Trophoblast cell (in vitro differentiated cells and primary cell): ENCODE measurements around the gene UGT1A7.

Experiments used
- DNase-seq, 2 donors: peaks; one replicate each; pipeline ENCODE4 v3.0.0-alpha.2; 2016
- H2AFZ ChIP-seq: 2 replicates; pipeline ENCODE4 v1.6.1; 2013; ENCODE audit warnings: low read length, moderate library complexity, mild to moderate bottlenecking; ENCODE audit not compliant: insufficient read depth, poor library complexity
- H2AK5ac ChIP-seq: 2 replicates; pipeline ENCODE4 v1.6.1; 2013; ENCODE audit warnings: mild to moderate bottlenecking, low read length
- H2BK120ac ChIP-seq: 2 replicates; pipeline ENCODE4 v1.6.1; 2013; ENCODE audit warnings: low read length, mild to moderate bottlenecking, moderate library complexity; ENCODE audit not compliant: insufficient read depth, poor library complexity
- H2BK12ac ChIP-seq: 2 replicates; pipeline ENCODE4 v1.6.1; 2013; ENCODE audit warnings: mild to moderate bottlenecking, low read length, moderate library complexity
- H2BK5ac ChIP-seq: 2 replicates; pipeline ENCODE4 v1.6.1; 2013; ENCODE audit warnings: low read length, low read depth, moderate library complexity, mild to moderate bottlenecking; ENCODE audit not compliant: poor library complexity
- H3K14ac ChIP-seq: 2 replicates; pipeline ENCODE4 v1.6.1; 2013; ENCODE audit warnings: mild to moderate bottlenecking, low read length
- H3K18ac ChIP-seq: 2 replicates; pipeline ENCODE4 v1.6.1; 2013; ENCODE audit warnings: mild to moderate bottlenecking, low read length
- H3K23ac ChIP-seq: 2 replicates; pipeline ENCODE4 v1.6.1; 2013; ENCODE audit warnings: low read length
- H3K27ac ChIP-seq: 2 replicates; pipeline ENCODE4 v1.5.1; 2013; ENCODE audit warnings: low read depth, mild to moderate bottlenecking, inconsistent platforms, low read length, moderate library complexity
- H3K27me3 ChIP-seq: 2 replicates; pipeline ENCODE4 v1.6.1; 2013; ENCODE audit warnings: inconsistent platforms, mild to moderate bottlenecking, low read length, moderate library complexity; ENCODE audit not compliant: insufficient read depth
- H3K36me3 ChIP-seq, 2 experiments: 1 replicate in 1 of 2; 2 replicates in 1 of 2; pipeline ENCODE4 v1.6.1; 2013; ENCODE audit warnings: low read length in 2 of 2, mild to moderate bottlenecking in 2 of 2, moderate library complexity in 1 of 2; ENCODE audit not compliant: insufficient read depth in 2 of 2, control insufficient read depth in 1 of 2
- H3K4ac ChIP-seq: 2 replicates; pipeline ENCODE4 v1.6.1; 2013; ENCODE audit warnings: low read depth, mild to moderate bottlenecking, low read length, moderate library complexity
- H3K4me1 ChIP-seq, 2 experiments: 1 replicate in 1 of 2; 2 replicates in 1 of 2; pipeline ENCODE4 v1.6.1; 2013; ENCODE audit warnings: low read length in 2 of 2, mild to moderate bottlenecking in 2 of 2, moderate library complexity in 1 of 2; ENCODE audit not compliant: insufficient read depth in 2 of 2, control insufficient read depth in 1 of 2
- H3K4me2 ChIP-seq: 2 replicates; pipeline ENCODE4 v1.6.1; 2013; ENCODE audit warnings: inconsistent platforms, mild to moderate bottlenecking, low read length, moderate library complexity
- H3K4me3 ChIP-seq: 2 replicates; pipeline ENCODE4 v1.5.1; 2013; ENCODE audit warnings: mild to moderate bottlenecking, low read depth, low read length, inconsistent platforms
- H3K79me1 ChIP-seq: one replicate; pipeline ENCODE4 v1.6.1; 2013; ENCODE audit warnings: low read length
- H3K79me2 ChIP-seq: 2 replicates; pipeline ENCODE4 v1.6.1; 2013; ENCODE audit warnings: low read length, mild to moderate bottlenecking; ENCODE audit not compliant: control insufficient read depth, insufficient read depth, poor library complexity
- H3K9ac ChIP-seq: 2 replicates; pipeline ENCODE4 v1.6.1; 2013; ENCODE audit warnings: mild to moderate bottlenecking, low read length
- H3K9me3 ChIP-seq: 2 replicates; pipeline ENCODE4 v1.6.1; 2013; ENCODE audit warnings: low read depth, mild to moderate bottlenecking, control low read depth, inconsistent platforms, low read length; ENCODE audit not compliant: insufficient read depth
- H4K12ac ChIP-seq: 2 replicates; pipeline ENCODE4 v1.6.1; 2013; ENCODE audit warnings: low read depth, mild to moderate bottlenecking, low read length, moderate library complexity
- H4K8ac ChIP-seq: 2 replicates; pipeline ENCODE4 v1.6.1; 2013; ENCODE audit warnings: low read depth, mild to moderate bottlenecking, low read length, moderate library complexity
- H4K91ac ChIP-seq: one replicate; pipeline ENCODE4 v1.6.1; 2013; ENCODE audit warnings: low read depth, mild to moderate bottlenecking, low read length, moderate library complexity
- WGBS: extraction: QIAGEN DNeasy Blood & Tissue Kit; methylation state at CpG from one replicate; pipeline ENCODE4 v1.1.7; 2013; ENCODE audit warnings: missing lambda C conversion rate; ENCODE audit not compliant: insufficient read length, insufficient coverage; ENCODE audit errors: extremely low coverage; 5-methylcytosine and 5-hydroxymethylcytosine counted together

The UGT1A7 gene

GRCh38 chr2:233679196-233679595 is 2.5 kb upstream of the UGT1A7 start:
- no CpG with 5 or more reads among the region's 4 CpGs for WGBS
- no peak overlapping the region for H3K4ac ChIP-seq
- peaks cover 2% of the 10 kb centered on the region for H3K9me3 ChIP-seq

DNA sequence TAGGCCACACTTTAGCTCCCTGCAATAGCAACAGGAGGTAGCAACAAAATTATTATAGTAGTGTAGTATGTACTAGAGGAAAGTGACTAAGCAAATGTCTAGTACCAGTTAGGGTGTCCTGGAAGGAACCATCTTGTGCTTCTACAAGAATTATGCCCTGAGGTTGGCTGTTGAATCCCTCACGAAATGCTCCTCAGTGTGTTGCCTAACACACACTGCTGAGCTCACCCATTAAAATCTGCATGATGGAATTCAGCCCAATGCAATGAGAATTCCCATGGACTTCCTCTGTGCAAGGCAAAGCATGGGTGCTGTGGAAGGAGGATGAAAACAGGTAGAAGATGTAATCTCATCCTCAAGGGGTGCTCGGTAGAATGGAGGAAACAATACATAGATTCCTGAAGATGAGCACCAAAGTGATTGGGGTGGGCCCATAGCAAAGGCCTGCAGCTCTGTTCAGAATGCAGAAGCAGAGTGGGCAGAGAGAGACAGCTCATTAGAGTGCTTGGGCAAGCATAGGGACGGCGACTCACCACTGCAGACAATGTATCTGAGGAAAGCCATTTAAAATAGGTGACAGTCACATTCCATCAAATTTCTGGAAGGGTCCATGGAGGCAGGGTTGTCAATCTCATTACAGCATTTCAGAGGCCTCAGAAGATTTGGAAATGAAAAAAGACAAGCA is 1.2 kb upstream of the UGT1A7 start:
- Histone ChIP-seq H4K8ac (no peak overlapping the region), H4K12ac (no peak overlapping the region), H3K79me2 (no peaks in the 10 kb centered on the region)

More at GRCh38 chr2:233679196-233679595, 2.5 kb upstream of the UGT1A7 start:
- Histone ChIP-seq H2BK5ac (no peak overlapping the region), H3K36me3 (no peaks in the 10 kb centered on the region), H4K91ac (no peak overlapping the region), H3K23ac (no peak overlapping the region), H3K9ac (no peak overlapping the region), H3K27me3 (no peaks in the 10 kb centered on the region), H3K79me2 (no peaks in the 10 kb centered on the region), H3K18ac (no peak overlapping the region), H3K14ac (no peak overlapping the region), H3K4me2 (no peak overlapping the region), H4K8ac (no peak overlapping the region), H3K79me1 (no peaks in the 10 kb centered on the region), H2AFZ (no peak overlapping the region), H2BK12ac (no peak overlapping the region), H3K27ac (no peak overlapping the region), H3K4me3 (no peak overlapping the region), H2BK120ac (no peak overlapping the region), H2AK5ac (no peak overlapping the region), H3K4me1 (no peaks in the 10 kb centered on the region), H4K12ac (no peak overlapping the region)
- no peak for DNase-seq

DNA sequence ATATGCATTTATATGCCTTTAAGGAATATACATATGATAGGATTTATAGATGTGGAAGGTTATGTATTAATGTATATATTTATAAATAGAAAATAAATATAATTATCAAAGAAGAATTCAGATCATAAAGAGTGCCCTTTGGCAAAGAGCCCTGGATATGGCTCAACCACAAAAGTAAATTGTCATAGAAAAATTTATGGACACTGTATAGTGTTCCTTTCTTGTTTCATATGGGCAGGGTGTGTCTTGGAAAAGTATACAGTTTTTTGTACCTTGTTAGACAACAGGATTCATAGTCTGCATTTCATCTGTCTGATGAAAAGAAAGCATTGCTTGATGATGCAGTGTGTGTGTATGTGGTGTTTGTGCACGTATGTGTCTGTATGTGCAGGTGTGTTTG is 2.9 kb downstream of the UGT1A7 start:
- no peak overlapping the region for H3K27ac ChIP-seq
- no peak for DNase-seq
- H3K9ac ChIP-seq, result no peak overlapping the region
- H3K14ac ChIP-seq, result no peak overlapping the region
- H3K9me3 ChIP-seq, result peaks cover 2% of the 10 kb centered on the region
- no peak overlapping the region for H4K8ac ChIP-seq
- no peak overlapping the region for H2BK5ac ChIP-seq
- no peaks in the 10 kb centered on the region for H3K79me1 ChIP-seq
- H2BK12ac ChIP-seq, result no peak overlapping the region
- H4K12ac ChIP-seq, result no peak overlapping the region
- H2AK5ac ChIP-seq, result no peak overlapping the region
- no peaks in the 10 kb centered on the region for H3K79me2 ChIP-seq
- H2AFZ ChIP-seq, result no peak overlapping the region
- H3K27me3 ChIP-seq, result no peaks in the 10 kb centered on the region
- H3K23ac ChIP-seq, result no peak overlapping the region
- H3K4ac ChIP-seq, result no peak overlapping the region
- no peak overlapping the region for H4K91ac ChIP-seq
- H3K4me1 ChIP-seq, result no peaks in the 10 kb centered on the region
- no peak overlapping the region for H3K4me3 ChIP-seq
- no CpG with 5 or more reads among the region's 1 CpG for WGBS
- no peaks in the 10 kb centered on the region for H3K36me3 ChIP-seq
- H2BK120ac ChIP-seq, result no peak overlapping the region
- H3K4me2 ChIP-seq, result no peak overlapping the region
- no peak overlapping the region for H3K18ac ChIP-seq

More for the DNA sequence above, 1.2 kb upstream of the UGT1A7 start:
- Histone ChIP-seq H3K4me2 (no peak overlapping the region), H4K91ac (no peak overlapping the region), H3K4me1 (no peaks in the 10 kb centered on the region), H3K27ac (no peak overlapping the region), H3K27me3 (no peaks in the 10 kb centered on the region), H3K9me3 (peaks cover 2% of the 10 kb centered on the region), H3K18ac (no peak overlapping the region), H3K4ac (no peak overlapping the region), H2AFZ (no peak overlapping the region), H3K4me3 (no peak overlapping the region), H3K9ac (peak overlapping the region; percentile 46), H2AK5ac (no peak overlapping the region), H2BK5ac (no peak overlapping the region), H3K79me1 (no peaks in the 10 kb centered on the region), H3K36me3 (no peaks in the 10 kb centered on the region), H2BK12ac (no peak overlapping the region), H3K14ac (no peak overlapping the region), H2BK120ac (no peak overlapping the region), H3K23ac (no peak overlapping the region)
- no CpG with 5 or more reads among the region's 4 CpGs for WGBS
- no peak for DNase-seq

GRCh38 chr2:233686928-233687327 is 5.2 kb downstream of the UGT1A7 start:
- Histone ChIP-seq H3K23ac (no peak overlapping the region), H2BK12ac (no peak overlapping the region), H2AFZ (no peak overlapping the region)

More at GRCh38 chr2:233686928-233687327, 5.2 kb downstream of the UGT1A7 start:
- Histone ChIP-seq H4K12ac (no peak overlapping the region), H2AK5ac (no peak overlapping the region), H4K8ac (no peak overlapping the region), H3K18ac (no peak overlapping the region), H3K4me1 (no peaks in the 10 kb centered on the region), H3K14ac (no peak overlapping the region), H3K9me3 (no peaks in the 10 kb centered on the region), H3K4me2 (no peak overlapping the region), H3K79me2 (no peaks in the 10 kb centered on the region), H4K91ac (no peak overlapping the region), H3K79me1 (no peaks in the 10 kb centered on the region), H3K36me3 (no peaks in the 10 kb centered on the region), H3K4me3 (no peak overlapping the region), H3K27me3 (no peaks in the 10 kb centered on the region), H3K9ac (no peak overlapping the region), H3K27ac (no peak overlapping the region), H2BK5ac (no peak overlapping the region), H3K4ac (no peak overlapping the region), H2BK120ac (no peak overlapping the region)
- no peak for DNase-seq
- WGBS, result no CpG with 5 or more reads among the region's 5 CpGs
